Subcutaneous abdominal adipose tissue (tissue), 5 donors: ENCODE measurements around the gene LRIG1.

Experiments
- H3K27ac ChIP-seq: one replicate; pipeline ENCODE4 v1.7.0; 2013; ENCODE audit warnings: low read depth, mild to moderate bottlenecking, inconsistent platforms, low read length, moderate library complexity
- H3K27me3 ChIP-seq, 5 donors: one replicate each; pipeline ENCODE4 v1.7.0; 2013; ENCODE audit warnings: low read length in 5 of 5, inconsistent platforms in 1 of 5; ENCODE audit not compliant: control insufficient read depth in 5 of 5, insufficient read depth in 4 of 5
- H3K36me3 ChIP-seq, 5 donors: one replicate each; pipeline ENCODE4 v1.7.0; 2013; ENCODE audit warnings: low read length in 5 of 5; ENCODE audit not compliant: control insufficient read depth in 5 of 5, insufficient read depth in 5 of 5
- H3K4me1 ChIP-seq, 5 donors: one replicate each; pipeline ENCODE4 v1.7.0; 2013; ENCODE audit warnings: low read length in 5 of 5, mild to moderate bottlenecking in 3 of 5, moderate library complexity in 1 of 5; ENCODE audit not compliant: control insufficient read depth in 5 of 5, insufficient read depth in 5 of 5
- H3K4me3 ChIP-seq, 5 donors: one replicate each; pipeline ENCODE4 v1.7.0; 2013; ENCODE audit warnings: low read length in 5 of 5, low read depth in 1 of 5
- H3K9ac ChIP-seq, 5 donors: one replicate each; pipeline ENCODE4 v1.7.0; 2013; ENCODE audit warnings: low read length in 5 of 5, mild to moderate bottlenecking in 4 of 5, moderate library complexity in 3 of 5
- H3K9me3 ChIP-seq, 5 donors: one replicate each; pipeline ENCODE4 v1.7.0; 2013; ENCODE audit warnings: low read length in 5 of 5; ENCODE audit not compliant: control insufficient read depth in 5 of 5
- donor health status: healthy.
- donor health status: healthy.
- donor health status: healthy.
- donor health status: healthy.
- donor health status: healthy.

Gene LRIG1

DNA sequence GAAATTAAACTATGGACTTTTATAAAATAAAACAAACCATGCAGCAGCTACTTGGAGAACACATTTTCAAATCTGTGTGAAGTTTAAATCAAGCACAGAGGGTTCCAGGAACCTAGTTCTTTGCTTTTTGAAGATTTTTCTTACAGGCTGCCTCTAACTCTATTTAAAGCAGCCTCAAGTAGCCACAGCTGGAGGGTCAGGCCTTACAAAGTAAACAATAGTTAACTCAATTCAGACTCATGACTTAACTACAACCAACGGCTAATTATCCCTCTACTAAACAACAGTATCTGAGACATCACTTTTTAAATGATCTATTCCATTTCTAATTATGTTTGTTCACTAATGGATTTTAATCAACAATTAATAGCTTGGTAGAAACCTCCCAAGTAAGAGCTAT, 9.8 kb downstream of the LRIG1 start:
- H3K4me3 ChIP-seq = no peak overlapping the region
- peaks cover 13 to 52% (median 36%) of the 10 kb centered on the region in 5 donors for H3K4me1 ChIP-seq
- H3K27me3 ChIP-seq = no peaks in the 10 kb centered on the region
- H3K9ac ChIP-seq = no peak overlapping the region
- H3K9me3 ChIP-seq = no peaks in the 10 kb centered on the region
- no peaks in the 10 kb centered on the region for H3K36me3 ChIP-seq
- peak overlapping the region; percentile 90 for H3K27ac ChIP-seq

DNA sequence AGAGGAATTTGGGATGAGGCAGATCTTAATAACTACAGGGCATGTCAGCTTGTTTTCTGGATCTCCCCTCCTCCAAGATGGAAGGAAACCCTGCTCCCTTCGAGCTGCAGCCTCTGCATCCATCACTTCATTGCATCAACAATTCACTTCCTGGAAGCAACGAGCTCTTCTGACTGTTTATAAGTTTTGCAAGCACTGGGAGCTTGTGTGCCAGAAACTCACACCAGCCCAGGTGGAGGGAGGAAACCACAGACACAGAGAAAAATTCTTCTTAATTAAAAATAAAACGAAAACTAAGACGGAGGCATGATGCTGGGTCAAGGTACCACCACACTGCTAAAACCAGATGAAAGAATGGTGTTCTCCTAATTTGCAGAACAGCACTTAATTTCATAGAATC, 10.6 kb downstream of the LRIG1 start:
- H3K36me3 ChIP-seq = no peaks in the 10 kb centered on the region
- peak overlapping the region; percentile 90 for H3K27ac ChIP-seq
- H3K4me3 ChIP-seq = no peak overlapping the region
- H3K9ac ChIP-seq = no peak overlapping the region
- no peaks in the 10 kb centered on the region for H3K9me3 ChIP-seq
- no peaks in the 10 kb centered on the region for H3K27me3 ChIP-seq
- peaks cover 9 to 44% (median 29%) of the 10 kb centered on the region in 5 donors for H3K4me1 ChIP-seq

DNA sequence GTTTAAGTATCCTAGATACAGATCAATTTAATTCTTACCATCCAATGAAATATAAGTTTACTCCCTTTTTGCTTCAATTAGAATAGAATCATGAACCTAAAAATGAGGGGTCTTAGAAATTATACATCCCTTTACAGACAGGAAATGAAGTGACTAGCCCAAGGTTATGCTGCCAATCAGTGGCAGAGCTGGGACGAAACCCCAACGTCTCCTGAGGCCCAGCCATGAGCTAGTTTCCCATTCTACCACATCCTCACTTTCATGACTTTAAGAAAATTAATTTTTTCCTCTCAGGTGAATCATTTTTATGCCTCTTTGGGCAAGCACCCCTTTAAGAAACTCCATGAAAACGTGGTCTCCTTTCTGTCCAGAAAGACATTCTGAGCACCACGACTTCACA, 11.2 kb downstream of the LRIG1 start:
- peaks cover 7 to 39% (median 28%) of the 10 kb centered on the region in 5 donors for H3K4me1 ChIP-seq
- no peak overlapping the region for H3K9ac ChIP-seq

DNA sequence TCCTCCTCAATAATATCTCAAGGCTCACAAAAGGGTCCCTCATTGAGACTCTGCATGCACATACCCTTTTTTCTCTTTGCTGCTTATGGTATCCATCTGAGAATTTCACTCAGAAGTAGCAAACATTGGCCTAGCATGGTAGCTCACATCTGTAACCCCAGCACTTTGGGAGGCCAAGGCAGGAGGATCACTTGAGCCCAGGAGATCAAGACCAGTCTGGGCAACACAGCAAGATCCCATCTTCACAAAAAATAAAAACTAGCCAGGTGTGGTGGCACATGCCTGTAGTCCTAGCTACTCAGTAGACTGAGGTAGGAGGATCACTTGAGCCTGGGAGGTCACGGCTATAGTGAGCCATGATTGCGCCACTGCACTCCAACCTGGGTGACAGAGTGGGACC, 11.7 kb downstream of the LRIG1 start:
- Histone ChIP-seq H3K9me3 (no peaks in the 10 kb centered on the region), H3K27me3 (no peaks in the 10 kb centered on the region), H3K4me3 (no peak overlapping the region), H3K9ac (no peak overlapping the region), H3K4me1 (peaks cover 7 to 38% (median 27%) of the 10 kb centered on the region in 5 donors), H3K36me3 (no peaks in the 10 kb centered on the region), H3K27ac (peak overlapping the region; percentile 90)

More for the DNA sequence above, 11.2 kb downstream of the LRIG1 start:
- no peak overlapping the region for H3K4me3 ChIP-seq
- no peaks in the 10 kb centered on the region for H3K36me3 ChIP-seq
- H3K9me3 ChIP-seq = no peaks in the 10 kb centered on the region
- peak overlapping the region; percentile 90 for H3K27ac ChIP-seq
- H3K27me3 ChIP-seq = no peaks in the 10 kb centered on the region

DNA sequence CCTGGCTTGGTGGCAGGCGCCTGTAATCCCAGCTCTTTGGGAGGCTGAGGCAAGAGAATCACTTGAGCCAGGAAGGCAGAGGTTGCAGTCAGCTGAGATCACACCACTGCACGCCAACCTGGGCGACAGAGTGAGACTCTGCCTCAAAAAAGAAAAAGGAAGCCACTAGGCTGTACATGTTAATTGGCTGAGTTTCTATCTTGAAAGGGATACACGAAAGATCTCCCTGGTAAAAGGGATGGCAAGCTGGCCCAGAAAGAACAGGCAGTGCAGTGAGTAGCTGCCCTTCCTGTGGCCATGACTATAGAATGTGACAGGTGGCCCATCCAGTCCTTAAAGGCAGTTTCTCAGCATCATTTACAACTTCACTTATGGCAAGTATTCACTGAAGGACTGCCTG, 12.3 kb downstream of the LRIG1 start:
- H3K4me3 ChIP-seq = no peak overlapping the region

DNA sequence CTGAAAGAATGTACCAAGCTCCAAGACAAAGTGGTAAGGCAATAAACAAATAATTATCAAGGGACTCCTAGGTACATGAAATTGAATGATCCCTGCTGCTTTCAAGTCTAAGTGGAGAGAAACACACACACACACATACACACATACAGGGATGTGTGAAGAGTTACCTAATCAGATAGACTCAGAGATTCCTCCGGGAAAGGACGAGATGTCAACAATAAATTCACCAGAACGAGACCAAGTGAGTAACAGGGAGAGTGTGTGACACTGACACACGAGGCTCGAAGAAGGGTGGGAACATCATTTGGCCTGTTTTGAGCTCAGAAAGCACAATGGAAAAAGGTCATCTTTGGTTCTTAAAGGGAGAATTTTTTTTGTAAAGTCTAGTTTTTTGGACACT, 13.4 kb downstream of the LRIG1 start:
- Histone ChIP-seq H3K4me3 (no peak overlapping the region), H3K27me3 (no peaks in the 10 kb centered on the region)

More for the DNA sequence above, 12.3 kb downstream of the LRIG1 start:
- no peaks in the 10 kb centered on the region for H3K36me3 ChIP-seq
- H3K4me1 ChIP-seq = peaks cover 7 to 39% (median 26%) of the 10 kb centered on the region in 5 donors
- peak overlapping the region; percentile 90 for H3K27ac ChIP-seq
- H3K9me3 ChIP-seq = no peaks in the 10 kb centered on the region
- H3K9ac ChIP-seq = no peak overlapping the region
- H3K27me3 ChIP-seq = no peaks in the 10 kb centered on the region

DNA sequence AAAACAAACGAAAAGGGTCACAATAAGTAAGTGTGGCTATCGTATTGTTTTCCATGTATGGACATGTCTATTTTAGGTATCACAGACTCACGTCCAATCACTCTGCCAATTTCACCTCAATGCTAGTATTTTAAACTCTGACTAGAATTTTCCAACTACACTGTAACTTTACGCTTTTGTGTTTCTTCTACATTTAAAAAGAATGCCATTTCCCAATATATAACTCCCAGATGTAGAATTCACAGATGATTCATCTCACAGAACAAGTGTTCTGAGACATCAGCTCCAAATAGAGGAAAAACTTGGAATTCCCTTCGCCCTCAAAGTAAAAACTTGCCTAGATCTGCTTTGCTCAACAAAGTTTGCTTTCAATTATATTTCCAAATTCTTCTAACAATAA, 14.2 kb downstream of the LRIG1 start:
- H3K4me3 ChIP-seq = no peak overlapping the region
- H3K27ac ChIP-seq = peak overlapping the region; percentile 90
- H3K9me3 ChIP-seq = no peaks in the 10 kb centered on the region
- H3K27me3 ChIP-seq = no peaks in the 10 kb centered on the region
- peak overlapping the region in 2 of 5 donors; percentile 19 to 42 for H3K9ac ChIP-seq
- H3K4me1 ChIP-seq = peaks cover 10 to 41% (median 34%) of the 10 kb centered on the region in 5 donors
- H3K36me3 ChIP-seq = no peaks in the 10 kb centered on the region

More for the DNA sequence above, 13.4 kb downstream of the LRIG1 start:
- H3K4me1 ChIP-seq = peaks cover 10 to 38% (median 26%) of the 10 kb centered on the region in 5 donors
- H3K36me3 ChIP-seq = no peaks in the 10 kb centered on the region
- H3K9ac ChIP-seq = peak overlapping the region in 1 of 5 donors; percentile 43
- H3K9me3 ChIP-seq = no peaks in the 10 kb centered on the region
- peak overlapping the region; percentile 90 for H3K27ac ChIP-seq

DNA sequence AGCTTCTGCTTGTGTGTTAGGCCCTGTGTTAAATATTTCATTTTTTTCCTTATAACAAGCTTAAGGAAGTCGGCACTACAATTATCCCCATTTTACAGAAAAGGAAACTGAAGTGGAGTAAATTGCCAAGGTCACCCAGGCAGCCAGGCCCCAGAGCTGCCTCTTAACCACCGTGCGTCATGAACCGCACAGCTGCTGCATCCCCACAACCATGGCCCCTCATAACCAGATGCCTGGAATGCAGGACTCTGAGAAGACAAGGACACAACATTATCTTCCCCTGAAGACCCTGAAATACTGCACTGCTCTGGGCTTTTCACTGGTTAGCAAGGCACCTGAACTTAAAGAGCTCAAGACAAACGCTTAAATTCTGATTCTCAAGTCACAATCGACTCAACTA, 14.6 kb downstream of the LRIG1 start:
- no peaks in the 10 kb centered on the region for H3K27me3 ChIP-seq
- H3K9ac ChIP-seq = peak overlapping the region in 2 of 5 donors; percentile 19 to 42
- no peaks in the 10 kb centered on the region for H3K36me3 ChIP-seq
- no peaks in the 10 kb centered on the region for H3K9me3 ChIP-seq
- H3K4me3 ChIP-seq = no peak overlapping the region
- peaks cover 10 to 45% (median 39%) of the 10 kb centered on the region in 5 donors for H3K4me1 ChIP-seq
- peak overlapping the region; percentile 90 for H3K27ac ChIP-seq

DNA sequence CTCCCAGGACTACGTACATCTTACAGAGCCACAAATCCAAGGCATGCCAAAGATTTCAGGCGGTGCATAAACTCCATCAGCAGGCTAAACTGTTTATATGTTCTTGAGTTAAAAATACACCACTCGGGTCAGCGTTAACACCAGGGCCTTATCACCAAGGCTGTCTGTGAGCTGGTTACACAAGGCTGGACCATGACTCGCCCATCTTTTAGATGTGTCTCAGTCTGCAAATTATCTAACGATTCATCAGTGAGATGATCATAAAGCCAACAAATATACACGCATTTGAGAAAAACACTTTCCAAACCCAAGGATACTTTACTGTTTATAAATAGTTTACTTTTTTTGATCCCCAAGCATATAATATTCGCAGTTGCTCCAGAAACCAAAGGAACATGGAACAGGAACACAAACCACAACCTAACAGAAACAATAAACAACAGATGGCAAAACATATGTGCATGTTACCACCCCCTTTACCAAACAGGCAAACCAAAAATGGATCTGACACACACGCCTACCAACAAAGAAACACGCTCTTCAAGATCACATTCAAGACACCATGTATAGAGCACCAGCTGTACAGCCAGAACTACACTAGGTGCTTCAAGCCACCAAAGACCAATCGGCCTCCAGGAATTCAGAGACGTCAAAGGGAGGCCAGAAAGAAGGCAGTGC, 15.4 kb downstream of the LRIG1 start:
- Histone ChIP-seq H3K27ac (peak overlapping the region; percentile 90), H3K4me3 (no peak overlapping the region), H3K9ac (no peak overlapping the region)

DNA sequence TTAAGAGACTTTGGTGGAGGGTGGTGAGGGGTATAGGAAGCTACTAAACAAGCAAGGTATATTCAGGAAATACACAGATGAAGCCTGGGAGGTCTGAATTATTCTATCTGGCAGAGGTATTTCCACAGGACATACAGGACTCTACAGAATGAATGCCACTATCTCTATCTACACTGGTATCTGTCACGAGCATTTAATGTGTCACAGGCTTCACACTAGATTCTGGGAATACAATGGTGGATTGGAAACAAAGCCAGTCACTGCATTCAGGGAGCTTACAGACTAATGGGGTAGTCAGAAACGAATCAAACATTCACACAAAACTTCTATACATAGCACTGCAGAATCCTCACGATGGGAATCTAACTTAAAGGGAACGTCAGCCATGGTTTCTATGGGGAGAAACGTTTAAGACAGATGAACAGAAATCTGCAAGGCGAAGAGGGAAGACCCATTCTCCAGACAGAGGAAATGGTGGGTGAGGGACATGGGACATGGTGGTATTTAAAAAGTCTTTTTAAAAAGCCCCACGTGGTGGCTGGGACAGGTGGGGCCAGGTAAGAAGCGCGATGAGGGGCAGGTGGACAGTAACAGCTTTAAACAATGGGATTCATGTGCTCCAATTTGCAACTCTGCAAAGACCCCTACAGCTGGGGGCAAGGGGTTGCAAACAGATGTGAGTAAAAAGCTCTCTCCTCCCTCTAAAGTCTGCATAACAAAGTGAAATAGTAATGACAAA, 16.5 kb downstream of the LRIG1 start:
- Histone ChIP-seq H3K27me3 (no peaks in the 10 kb centered on the region), H3K36me3 (no peaks in the 10 kb centered on the region), H3K4me1 (peaks cover 13 to 55% (median 52%) of the 10 kb centered on the region in 5 donors), H3K27ac (peak overlapping the region; percentile 91), H3K4me3 (no peak overlapping the region), H3K9ac (peak overlapping the region in 1 of 5 donors; percentile 9), H3K9me3 (peaks cover 0 to 3% (median 0%) of the 10 kb centered on the region in 5 donors)

More for the DNA sequence above, 15.4 kb downstream of the LRIG1 start:
- Histone ChIP-seq H3K36me3 (no peaks in the 10 kb centered on the region), H3K9me3 (no peaks in the 10 kb centered on the region), H3K27me3 (no peaks in the 10 kb centered on the region), H3K4me1 (peaks cover 10 to 52% (median 46%) of the 10 kb centered on the region in 5 donors)
